Fibroblast of lung (primary cell): ENCODE data around the gene NDOR1.

Experiments
- EZH2 ChIP-seq: IDR thresholded peaks from 2 replicates; pipeline ENCODE4 v1.5.1; 2012; ENCODE audit warnings: low read length, control low read depth, mild to moderate bottlenecking; ENCODE audit errors: missing control alignments
- TF ChIP-seq, protein P1 (sequence below), 2 donors: IDR thresholded peaks in 1 of 2; conservative IDR thresholded peaks in 1 of 2; 1 replicate in 1 of 2; 2 replicates in 1 of 2; pipeline ENCODE4 v1.5.1; 2011 to 2012; ENCODE audit warnings: low read length in 2 of 2, control low read depth in 1 of 2, inconsistent platforms in 1 of 2, low read depth in 1 of 2, mild to moderate bottlenecking in 1 of 2

DNA sequence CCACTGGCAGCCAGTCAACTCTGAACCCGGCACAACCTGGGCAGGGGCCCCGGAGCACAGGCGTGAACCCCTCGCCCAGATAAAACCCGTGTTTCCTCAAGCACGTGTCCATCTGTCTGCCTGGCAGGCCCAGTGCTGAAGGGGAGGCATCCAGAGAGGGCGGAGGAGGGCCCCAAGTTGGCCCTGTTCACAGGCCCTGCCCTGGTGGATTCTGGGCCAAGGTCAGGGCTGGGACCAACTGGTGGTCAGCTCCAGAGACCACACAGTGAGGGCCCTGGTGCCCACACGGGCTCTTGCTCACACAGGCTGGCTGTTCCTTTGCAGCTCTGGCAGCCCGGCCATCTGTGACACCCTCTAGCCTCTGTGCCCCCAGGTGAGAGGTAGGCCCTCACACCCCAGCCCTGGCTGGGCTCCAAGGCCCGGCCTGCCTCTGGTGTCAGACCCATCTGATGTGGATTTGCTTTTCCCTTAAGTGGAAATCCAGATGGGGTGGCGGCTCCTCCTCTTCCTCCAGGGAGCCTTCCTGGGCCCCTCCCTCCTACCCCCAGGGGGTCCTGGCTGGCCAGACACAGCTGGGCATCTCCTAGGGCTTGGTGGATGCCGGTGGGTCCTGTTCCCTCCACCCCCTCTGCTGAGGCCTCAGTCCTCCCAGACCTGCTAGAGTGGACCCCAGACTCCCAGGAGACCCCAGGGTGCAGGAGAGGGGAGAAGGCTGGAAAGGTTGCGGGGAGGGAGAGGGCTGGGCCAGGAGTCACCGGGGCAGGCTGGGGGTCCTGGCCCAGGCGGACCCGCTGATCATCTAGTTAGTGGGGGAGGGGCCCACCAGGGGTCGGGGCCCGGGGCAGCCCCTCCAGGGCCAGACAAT is 45.1 kb downstream of the NDOR1 start:
- TF ChIP-seq, protein P1, sequence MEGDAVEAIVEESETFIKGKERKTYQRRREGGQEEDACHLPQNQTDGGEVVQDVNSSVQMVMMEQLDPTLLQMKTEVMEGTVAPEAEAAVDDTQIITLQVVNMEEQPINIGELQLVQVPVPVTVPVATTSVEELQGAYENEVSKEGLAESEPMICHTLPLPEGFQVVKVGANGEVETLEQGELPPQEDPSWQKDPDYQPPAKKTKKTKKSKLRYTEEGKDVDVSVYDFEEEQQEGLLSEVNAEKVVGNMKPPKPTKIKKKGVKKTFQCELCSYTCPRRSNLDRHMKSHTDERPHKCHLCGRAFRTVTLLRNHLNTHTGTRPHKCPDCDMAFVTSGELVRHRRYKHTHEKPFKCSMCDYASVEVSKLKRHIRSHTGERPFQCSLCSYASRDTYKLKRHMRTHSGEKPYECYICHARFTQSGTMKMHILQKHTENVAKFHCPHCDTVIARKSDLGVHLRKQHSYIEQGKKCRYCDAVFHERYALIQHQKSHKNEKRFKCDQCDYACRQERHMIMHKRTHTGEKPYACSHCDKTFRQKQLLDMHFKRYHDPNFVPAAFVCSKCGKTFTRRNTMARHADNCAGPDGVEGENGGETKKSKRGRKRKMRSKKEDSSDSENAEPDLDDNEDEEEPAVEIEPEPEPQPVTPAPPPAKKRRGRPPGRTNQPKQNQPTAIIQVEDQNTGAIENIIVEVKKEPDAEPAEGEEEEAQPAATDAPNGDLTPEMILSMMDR (conservative IDR thresholded peaks at IDR 0.05 in 1 of 2, IDR thresholded peaks at IDR 0.05 in 1 of 2; ENCODE audit: low read depth in 1 of 2, low read length in 2 of 2): no peak
- TF ChIP-seq EZH2: no peak
